Neural progenitor cell (in vitro differentiated cells): Measurements from ENCODE around the gene PAK1. TPM values are rescaled to one million over a fixed set of nuclear protein-coding genes. Genes with fewer than 3 reads are reported as not detected.

Source experiments
- DNase-seq: peaks from one replicate; pipeline ENCODE4 v3.0.0-alpha.2; 2016; ENCODE audit warnings: low spot score
- H2AFZ ChIP-seq: fragments of 200-600 bp; sonication (generic); replicated peaks from 2 replicates; pipeline ENCODE4 v1.6.1; 2016; ENCODE audit warnings: antibody characterized with exemption
- H3F3A ChIP-seq: fragments of 200-600 bp; sonication (generic); 2 replicates; pipeline ENCODE4 v1.6.1; 2016; ENCODE audit warnings: antibody characterized with exemption, low read depth
- H3K27ac ChIP-seq: fragments of 200-600 bp; sonication (generic); 2 replicates; pipeline ENCODE4 v1.5.1; 2016; ENCODE audit warnings: mild to moderate bottlenecking
- H3K27me3 ChIP-seq: fragments of 200-600 bp; sonication (generic); 2 replicates; pipeline ENCODE4 v1.6.1; 2016; ENCODE audit warnings: mild to moderate bottlenecking, moderate library complexity
- H3K36me3 ChIP-seq: fragments of 200-600 bp; sonication (generic); 2 replicates; pipeline ENCODE4 v1.5.1; 2016
- H3K4me1 ChIP-seq: fragments of 200-600 bp; sonication (generic); 2 replicates; pipeline ENCODE4 v1.6.1; 2016; ENCODE audit warnings: mixed run types
- H3K4me2 ChIP-seq: fragments of 200-600 bp; sonication (generic); 2 replicates; pipeline ENCODE4 v1.6.1; 2016
- H3K4me3 ChIP-seq: fragments of 200-600 bp; sonication (generic); 2 replicates; pipeline ENCODE4 v1.5.1; 2016
- H3K79me2 ChIP-seq: fragments of 200-600 bp; sonication (generic); 2 replicates; pipeline ENCODE4 v1.6.1; 2016; ENCODE audit warnings: low read depth
- H3K9ac ChIP-seq: fragments of 200-600 bp; sonication (generic); 2 replicates; pipeline ENCODE4 v1.6.1; 2016
- H3K9me3 ChIP-seq: fragments of 200-600 bp; sonication (generic); 2 replicates; pipeline ENCODE4 v1.5.1; 2016; ENCODE audit warnings: low read depth
- H4K20me1 ChIP-seq: fragments of 200-600 bp; sonication (generic); 2 replicates; pipeline ENCODE4 v1.6.1; 2016; ENCODE audit warnings: low read depth
- H3K27ac Mint-ChIP-seq: 3 replicates; pipeline ENCODE4 v1.8.0; 2021; ENCODE audit warnings: mixed read lengths
- H3K27me3 Mint-ChIP-seq: 2 replicates; pipeline ENCODE4 v1.8.0; 2022; ENCODE audit warnings: low read depth, mild to moderate bottlenecking, inconsistent platforms, moderate library complexity, mixed read lengths; ENCODE audit not compliant: insufficient read depth
- H3K36me3 Mint-ChIP-seq: 3 replicates; pipeline ENCODE4 v1.8.0; 2021; ENCODE audit warnings: mixed read lengths
- H3K4me1 Mint-ChIP-seq: 3 replicates; pipeline ENCODE4 v1.8.0; 2021; ENCODE audit warnings: mixed read lengths
- H3K4me3 Mint-ChIP-seq: 3 replicates; pipeline ENCODE4 v1.8.0; 2021; ENCODE audit warnings: mild to moderate bottlenecking, moderate library complexity, mixed read lengths
- H3K9me3 Mint-ChIP-seq: 3 replicates; pipeline ENCODE4 v1.8.0; 2020; ENCODE audit warnings: mixed read lengths
- CTCF ChIP-seq: fragments of 200-600 bp; sonication (generic); IDR thresholded peaks from 2 replicates; pipeline ENCODE4 v1.5.1; 2017; ENCODE audit warnings: antibody characterized with exemption, mild to moderate bottlenecking
- EZH2 ChIP-seq: fragments of 200-600 bp; sonication (generic); IDR thresholded peaks from 2 replicates; pipeline ENCODE4 v1.6.1; 2017; ENCODE audit warnings: antibody characterized with exemption, mild to moderate bottlenecking, moderate library complexity
- EZH2phosphoT487 ChIP-seq: fragments of 200-600 bp; sonication (generic); IDR thresholded peaks from 2 replicates; pipeline ENCODE4 v1.6.1; 2017; ENCODE audit warnings: antibody characterized with exemption
- total RNA-seq: library from RNA; depleted of rRNA; stranded (reverse); fragments of >200 nt; gene quantifications from 2 replicates; pipeline ENCODE4 v1.2.3, GENCODE V29; 2015; ENCODE audit warnings: low replicate concordance

PAK1 gene
- total RNA-seq, 1 donor from 2014 or later: 52.1 TPM

- no peaks in the 10 kb centered on the region for H3K27me3 ChIP-seq
- H3K27me3 Mint-ChIP-seq: no peaks in the 10 kb centered on the region
These were observed 96.2 kb downstream of the PAK1 start for GRCh38 chr11:77377734-77378133.

GRCh38 chr11:77375107-77375506 lies 98.8 kb downstream of the PAK1 start:
- no peaks in the 10 kb centered on the region for H3K4me1 Mint-ChIP-seq
- no peaks in the 10 kb centered on the region for H3K9me3 Mint-ChIP-seq
- Histone ChIP-seq H3F3A (no peaks in the 10 kb centered on the region), H3K4me2 (no peak overlapping the region), H3K9me3 (no peaks in the 10 kb centered on the region), H4K20me1 (no peaks in the 10 kb centered on the region), H3K9ac (no peak overlapping the region), H3K27ac (no peak overlapping the region), H2AFZ (no peak overlapping the region), H3K79me2 (no peaks in the 10 kb centered on the region), H3K4me1 (no peaks in the 10 kb centered on the region), H3K36me3 (no peaks in the 10 kb centered on the region), H3K4me3 (no peak overlapping the region), H3K27me3 (no peaks in the 10 kb centered on the region)
- no peak for DNase-seq
- no peak overlapping the region for H3K27ac Mint-ChIP-seq
- no peak for TF ChIP-seq EZH2
- no peak for TF ChIP-seq EZH2phosphoT487
- no peak for TF ChIP-seq CTCF
- no peak overlapping the region for H3K4me3 Mint-ChIP-seq
- peaks cover 13% of the 10 kb centered on the region for H3K36me3 Mint-ChIP-seq
- no peaks in the 10 kb centered on the region for H3K27me3 Mint-ChIP-seq

More at GRCh38 chr11:77377734-77378133, 96.2 kb downstream of the PAK1 start:
- TF ChIP-seq EZH2 (no peak), CTCF (no peak), EZH2phosphoT487 (no peak)
- Histone ChIP-seq H3K4me3 (no peak overlapping the region), H3K27ac (no peak overlapping the region), H3K36me3 (no peaks in the 10 kb centered on the region), H3K4me2 (no peak overlapping the region), H3K4me1 (no peaks in the 10 kb centered on the region), H4K20me1 (no peaks in the 10 kb centered on the region), H2AFZ (no peak overlapping the region), H3K9me3 (no peaks in the 10 kb centered on the region), H3K9ac (no peak overlapping the region), H3F3A (no peaks in the 10 kb centered on the region), H3K79me2 (no peaks in the 10 kb centered on the region)
- Mint-ChIP-seq H3K4me1 (no peaks in the 10 kb centered on the region), H3K27ac (no peak overlapping the region), H3K9me3 (no peaks in the 10 kb centered on the region), H3K4me3 (no peak overlapping the region), H3K36me3 (peaks cover 10% of the 10 kb centered on the region)
- DNase-seq: no peak

- Histone ChIP-seq H3K9ac (no peak overlapping the region), H3K4me3 (no peak overlapping the region), H2AFZ (no peak overlapping the region), H3K9me3 (no peaks in the 10 kb centered on the region), H3K79me2 (no peaks in the 10 kb centered on the region), H3K4me1 (no peaks in the 10 kb centered on the region), H4K20me1 (no peaks in the 10 kb centered on the region), H3K36me3 (no peaks in the 10 kb centered on the region), H3K4me2 (no peak overlapping the region), H3F3A (no peaks in the 10 kb centered on the region), H3K27ac (no peak overlapping the region), H3K27me3 (no peaks in the 10 kb centered on the region)
- H3K4me3 Mint-ChIP-seq: no peak overlapping the region
- H3K27ac Mint-ChIP-seq: no peak overlapping the region
- no peaks in the 10 kb centered on the region for H3K27me3 Mint-ChIP-seq
- no peak for DNase-seq
- TF ChIP-seq EZH2: no peak
- no peak for TF ChIP-seq EZH2phosphoT487
- no peak for TF ChIP-seq CTCF
- H3K36me3 Mint-ChIP-seq: peaks cover 9% of the 10 kb centered on the region
- H3K4me1 Mint-ChIP-seq: no peaks in the 10 kb centered on the region
- no peaks in the 10 kb centered on the region for H3K9me3 Mint-ChIP-seq
These were observed 99.3 kb downstream of the PAK1 start for GRCh38 chr11:77374611-77375031.
